Activated CD4-positive, alpha-beta memory T cell treated with anti-CD3 and anti-CD28 coated beads, Interleukin-2, amount 10 ng/mL, durations not matched to agents 7 days and 5 days (primary cell): ENCODE measurements around the gene KDELR1. TPM values are rescaled to one million over a fixed set of nuclear protein-coding genes. Genes with fewer than 3 reads are reported as not detected.

Source experiments
- CTCF ChIA-PET: fragments of 350-600 bp; sonication (Branson Sonifier 250); formaldehyde crosslinking; loops from one replicate; lab custom pipeline; 2021; ENCODE audit warnings: antibody characterized with exemption, inconsistent platforms; lab: Charles Lee
- POLR2A ChIA-PET: fragments of 350-600 bp; sonication (Branson Sonifier 250); formaldehyde crosslinking; loops from one replicate; lab custom pipeline; 2021; ENCODE audit warnings: antibody characterized with exemption; lab: Charles Lee
- DNase-seq: peaks from one replicate; pipeline ENCODE4 v3.0.0-alpha.2; 2020
- H3K27ac Mint-ChIP-seq: one replicate; pipeline ENCODE4 v1.8.0; 2021; ENCODE audit warnings: mild to moderate bottlenecking, mixed read lengths
- H3K27me3 Mint-ChIP-seq: one replicate; pipeline ENCODE4 v1.8.0; 2021; ENCODE audit warnings: mixed read lengths
- H3K36me3 Mint-ChIP-seq: one replicate; pipeline ENCODE4 v1.8.0; 2021; ENCODE audit warnings: low read depth, mixed read lengths
- H3K4me1 Mint-ChIP-seq: one replicate; pipeline ENCODE4 v1.8.0; 2021; ENCODE audit warnings: mixed read lengths
- H3K4me3 Mint-ChIP-seq: one replicate; pipeline ENCODE4 v1.8.0; 2021; ENCODE audit warnings: mild to moderate bottlenecking, mixed read lengths
- H3K9me3 Mint-ChIP-seq: one replicate; pipeline ENCODE4 v1.8.0; 2021; ENCODE audit warnings: mixed read lengths
- total RNA-seq, 2 experiments: library from RNA; stranded (reverse); gene quantifications; one replicate each; pipeline ENCODE4 v1.2.3, GENCODE V29; 2021

Gene KDELR1
- total RNA-seq, 2 experiments from 2014 or later, result 91.8 to 94.4 TPM

DNA sequence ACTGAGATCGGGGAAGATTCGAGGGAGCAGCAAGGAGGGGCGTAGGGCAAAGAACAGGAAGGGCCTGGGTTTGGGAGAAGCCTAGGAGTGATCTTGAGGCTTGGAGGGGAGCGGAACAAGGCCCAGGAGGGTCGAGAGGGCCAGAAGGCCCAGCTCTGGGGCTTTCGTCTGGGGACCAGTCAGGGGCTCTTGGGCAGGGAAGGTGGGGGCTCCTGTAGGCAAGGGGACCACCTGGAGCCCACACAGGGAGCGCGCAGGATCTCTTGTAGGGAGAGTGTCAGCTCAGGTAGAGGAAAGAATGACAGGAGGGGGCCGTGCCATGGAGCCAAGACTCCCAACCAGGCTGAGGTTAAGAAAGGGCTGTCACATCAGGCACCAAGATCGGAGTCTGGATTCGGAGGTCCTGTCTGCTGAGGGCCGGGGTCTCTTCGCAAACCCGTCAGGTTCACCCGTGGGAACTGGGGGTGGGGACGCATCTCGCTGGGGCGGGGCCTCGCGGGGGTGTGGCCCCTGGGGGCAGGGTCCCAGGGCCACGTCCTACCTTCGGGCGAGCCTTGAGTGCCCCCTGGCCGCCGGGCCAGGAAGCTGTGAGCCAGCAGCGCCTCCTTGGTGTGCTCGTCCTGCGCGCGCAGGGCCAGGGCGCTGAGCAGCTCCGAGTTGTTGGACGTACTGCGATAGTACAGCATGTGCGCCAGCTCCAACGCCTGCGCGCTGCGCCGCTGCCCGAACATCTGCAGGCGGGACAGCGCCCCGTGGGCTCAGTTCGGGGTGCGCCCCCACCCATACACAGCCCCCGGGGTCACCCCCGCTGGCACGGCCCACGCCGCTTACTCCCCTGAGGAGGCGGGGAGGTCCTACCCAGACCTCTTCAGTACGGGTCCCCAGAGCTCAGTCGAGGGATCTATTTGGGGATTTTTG, 57.6 kb downstream of the KDELR1 start:
- Mint-ChIP-seq H3K27me3 (no peaks in the 10 kb centered on the region), H3K4me1 (peaks cover 53% of the 10 kb centered on the region), H3K36me3 (peaks cover 38% of the 10 kb centered on the region), H3K27ac (peak overlapping the region; percentile 95), H3K9me3 (no peaks in the 10 kb centered on the region), H3K4me3 (peak overlapping the region; percentile 96)
- peak; percentile 95 for DNase-seq
- CTCF ChIA-PET, result interaction anchor here (0.6 to 4.6 kb wide), 26 partner anchors 13 to 464 kb away, joined by 3 to 342 read pairs (median 5); partner anchors contain the start of genes EMP3, GRWD1, KDELR1 and SYNGR4
- POLR2A ChIA-PET, result interaction anchor here (0.5 to 7.1 kb wide), 22 partner anchors 12 to 1221 kb away, joined by 3 to 265 read pairs (median 4); partner anchors contain the start of genes CARD8, EMP3, KDELR1 and SYNGR4

GRCh38 chr19:48332662-48333466, 58.5 kb downstream of the KDELR1 start:
- ChIA-PET CTCF (interaction anchor here (0.5 to 4.6 kb wide), 15 partner anchors 12 to 1986 kb away, joined by 3 to 342 read pairs (median 12); partner anchors contain the start of genes EMP3, GRWD1, KDELR1 and SYNGR4), POLR2A (interaction anchor here (0.6 to 7.1 kb wide), 17 partner anchors 11 to 1220 kb away, joined by 3 to 265 read pairs (median 4); partner anchors contain the start of genes EMP3, KDELR1, RPL18 and SPHK2)
- H3K36me3 Mint-ChIP-seq, result peaks cover 46% of the 10 kb centered on the region
- peaks cover 57% of the 10 kb centered on the region for H3K4me1 Mint-ChIP-seq
- H3K4me3 Mint-ChIP-seq, result peak overlapping the region; percentile 96
- no peaks in the 10 kb centered on the region for H3K27me3 Mint-ChIP-seq
- peak overlapping the region; percentile 95 for H3K27ac Mint-ChIP-seq
- peaks cover 3% of the 10 kb centered on the region for H3K9me3 Mint-ChIP-seq
- peak; percentile 97 for DNase-seq

Other genes with a start within 250 kb of the KDELR1 start
- gene LIG1, start 221.2 kb downstream of the KDELR1 start, total RNA-seq, result 100 to 1,000 TPM; 137 to 146 TPM
- 1 to 10 TPM; 7.0 to 7.8 TPM for gene ZSWIM9, start 220.9 kb downstream of the KDELR1 start, total RNA-seq
- gene CARD8, start 135.6 kb downstream of the KDELR1 start, total RNA-seq, result 100 to 1,000 TPM; 247 to 253 TPM
- under 1 TPM; 0.15 to 0.20 TPM for gene ZNF114, start 121.5 kb downstream of the KDELR1 start, total RNA-seq
- gene EMP3, start 66.0 kb downstream of the KDELR1 start, total RNA-seq, result 100 to 1,000 TPM; 418 to 447 TPM
- gene TMEM143, start 27.6 kb downstream of the KDELR1 start, total RNA-seq, result 10 to 100 TPM; 17.4 to 18.2 TPM
- gene SYNGR4, start 27.2 kb downstream of the KDELR1 start, total RNA-seq, result under 1 TPM in 1 of 2 experiments, not detected in 1; 0.28 TPM
- under 1 TPM; 0.18 TPM for gene GRIN2D, start 2.1 kb upstream of the KDELR1 start, total RNA-seq
- gene GRWD1, start 54.4 kb upstream of the KDELR1 start, total RNA-seq, result 10 to 100 TPM; 25.6 to 27.1 TPM
- under 1 TPM; 0.73 to 0.86 TPM for gene KCNJ14, start 64.0 kb upstream of the KDELR1 start, total RNA-seq
- gene CYTH2, start 77.8 kb upstream of the KDELR1 start, total RNA-seq, result 10 to 100 TPM; 53.2 to 55.3 TPM
- gene LMTK3, start 120.3 kb upstream of the KDELR1 start, total RNA-seq, result 1 to 10 TPM; 3.8 to 5.4 TPM
- gene SULT2B1, start 160.6 kb upstream of the KDELR1 start, total RNA-seq, result not detected
- not detected for gene SPACA4, start 215.2 kb upstream of the KDELR1 start, total RNA-seq
- gene FAM83E, start 223.5 kb upstream of the KDELR1 start, total RNA-seq, result 1 to 10 TPM; 1.3 to 2.6 TPM
- 1,000 to 10,000 TPM; 1,511 to 1,528 TPM for gene RPL18, start 227.6 kb upstream of the KDELR1 start, total RNA-seq
- 10 to 100 TPM; 27.7 to 29.5 TPM for gene SPHK2, start 228.0 kb upstream of the KDELR1 start, total RNA-seq
- gene DBP, start 245.8 kb upstream of the KDELR1 start, total RNA-seq, result 10 to 100 TPM; 18.7 to 19.1 TPM